Stimulated activated CD8-positive, alpha-beta memory T cell treated with anti-CD3 and anti-CD28 coated beads, Interleukin-2, amount 100 ng/mL, for 48 hours (primary cell): ENCODE data around the gene CES3.
"Not testable (repeated sequence)": the region's sequence is repeated elsewhere in the genome, so short reads cannot be mapped to it uniquely, and the experiment has no call there.

Experiments
- DNase-seq, 2 donors: peaks; one replicate each; pipeline ENCODE4 v3.0.0-alpha.2; 2020; ENCODE audit warnings: low read depth in 2 of 2

Gene CES3

GRCh38 chr16:66926961-66927436 lies 34.1 kb upstream of the CES3 start:
- no peak for DNase-seq

GRCh38 chr16:66927918-66928649 lies 33.0 kb upstream of the CES3 start:
- DNase-seq: no peak

GRCh38 chr16:66928702-66929388 lies 32.2 kb upstream of the CES3 start:
- DNase-seq: peak in 1 of 2 donors; percentile 45

- no peak for DNase-seq
These were observed 30.9 kb upstream of the CES3 start for GRCh38 chr16:66930189-66930588.

- DNase-seq: no peak
These were observed 29.4 kb upstream of the CES3 start for GRCh38 chr16:66931665-66932064.

- DNase-seq: no peak
These were observed 29.0 kb upstream of the CES3 start for GRCh38 chr16:66932076-66932475.

GRCh38 chr16:66933776-66934137 lies 27.3 kb upstream of the CES3 start:
- peak in 1 of 2 donors; percentile 36 for DNase-seq

- DNase-seq: peak; percentile 89
These were observed 26.8 kb upstream of the CES3 start, which contains the start of gene CIAO2B for GRCh38 chr16:66934138-66934838. Gene CIAO2B (minus strand): TSS chr16:66934402. CDS start chr16:66934364, 38 bp downstream.

GRCh38 chr16:66934839-66935313 lies 26.2 kb upstream of the CES3 start:
- not testable (repeated sequence) for DNase-seq

- no peak for DNase-seq
These were observed 25.6 kb upstream of the CES3 start, which contains the start of gene CES2 for GRCh38 chr16:66935314-66936011. Gene CES2 (plus strand): TSS chr16:66935516. CDS start chr16:66935636, 120 bp downstream.

- DNase-seq: no peak
These were observed 24.6 kb upstream of the CES3 start for GRCh38 chr16:66936462-66936861.

- DNase-seq: no peak
These were observed 24.0 kb upstream of the CES3 start for GRCh38 chr16:66936889-66937554.

- no peak for DNase-seq
These were observed 23.2 kb upstream of the CES3 start for GRCh38 chr16:66937725-66938337.

- DNase-seq: no peak
These were observed 21.7 kb upstream of the CES3 start for GRCh38 chr16:66939366-66939765.

GRCh38 chr16:66940236-66940635 lies 20.8 kb upstream of the CES3 start:
- DNase-seq: no peak

GRCh38 chr16:66942981-66943380 lies 18.1 kb upstream of the CES3 start:
- no peak for DNase-seq

GRCh38 chr16:66943426-66944053 lies 17.5 kb upstream of the CES3 start:
- DNase-seq: no peak

- DNase-seq: no peak
These were observed 17.0 kb upstream of the CES3 start for GRCh38 chr16:66944054-66944441.

GRCh38 chr16:66944971-66945370 lies 16.1 kb upstream of the CES3 start:
- DNase-seq: not testable (repeated sequence)

GRCh38 chr16:66945939-66946338 lies 15.1 kb upstream of the CES3 start:
- no peak for DNase-seq
